ENCODE results near the gene AMER2.

- TF ChIP-seq CTCF (conservative IDR thresholded peaks at IDR 0.05; ENCODE audit: low read depth in 2 of 2) (no peak), POLR2AphosphoS5 (IDR thresholded peaks at IDR 0.05; ENCODE audit: low read depth) (no peak), EZH2 (IDR thresholded peaks at IDR 0.05; ENCODE audit: low read depth, unreplicated experiment) (no peak), JUNB (IDR thresholded peaks at IDR 0.05; ENCODE audit: unreplicated experiment) (no peak), CREB1 (CRISPR knock-in tag; IDR thresholded peaks at IDR 0.05; ENCODE audit: low read depth) (no peak), ZNF114 (CRISPR knock-in tag; IDR thresholded peaks at IDR 0.05) (no peak), EZH2phosphoT487 (IDR thresholded peaks at IDR 0.05; ENCODE audit: unreplicated experiment) (no peak), REST (IDR thresholded peaks at IDR 0.05; ENCODE audit: unreplicated experiment) (no peak), STAT1 (IDR thresholded peaks at IDR 0.05; ENCODE audit: unreplicated experiment) (no peak), NANOG (IDR thresholded peaks at IDR 0.05; ENCODE audit: borderline replicate concordance) (no peak), ZNF331 (CRISPR knock-in tag; IDR thresholded peaks at IDR 0.05; ENCODE audit: low read depth) (no peak), ZNF462 (CRISPR knock-in tag; IDR thresholded peaks at IDR 0.05) (no peak)
- TF ChIP-seq, protein P1, sequence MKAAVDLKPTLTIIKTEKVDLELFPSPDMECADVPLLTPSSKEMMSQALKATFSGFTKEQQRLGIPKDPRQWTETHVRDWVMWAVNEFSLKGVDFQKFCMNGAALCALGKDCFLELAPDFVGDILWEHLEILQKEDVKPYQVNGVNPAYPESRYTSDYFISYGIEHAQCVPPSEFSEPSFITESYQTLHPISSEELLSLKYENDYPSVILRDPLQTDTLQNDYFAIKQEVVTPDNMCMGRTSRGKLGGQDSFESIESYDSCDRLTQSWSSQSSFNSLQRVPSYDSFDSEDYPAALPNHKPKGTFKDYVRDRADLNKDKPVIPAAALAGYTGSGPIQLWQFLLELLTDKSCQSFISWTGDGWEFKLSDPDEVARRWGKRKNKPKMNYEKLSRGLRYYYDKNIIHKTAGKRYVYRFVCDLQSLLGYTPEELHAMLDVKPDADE (IDR thresholded peaks at IDR 0.05), result no peak
Measured at GRCh38 chr13:25165663-25166062, 6.4 kb downstream of the AMER2 start.

Data from GM23338 (cell line).